Endothelial cell of umbilical vein (primary cell): ENCODE data around the gene MYO9A. TPM values are rescaled to one million over a fixed set of nuclear protein-coding genes. Genes with fewer than 3 reads are reported as not detected.

Source experiments
- BruUV-seq: library from RNA; stranded (reverse); fragments of 400-500 nt; replicated peaks from 2 replicates; lab custom pipeline; 2021; lab: Mats Ljungman, UMichigan
- CTCF ChIA-PET: fragments of 300-600, 350-600 bp; sonication (Branson Sonifier 250); formaldehyde crosslinking; loops from one replicate; lab custom pipeline; 2021; ENCODE audit warnings: antibody characterized with exemption, inconsistent platforms; lab: Charles Lee
- POLR2A ChIA-PET: fragments of 300-600, 350-600 bp; sonication (Branson Sonifier 250); formaldehyde crosslinking; loops from one replicate; lab custom pipeline; 2021; ENCODE audit warnings: antibody characterized with exemption, inconsistent platforms; lab: Charles Lee
- DNase-seq: peaks from one replicate; pipeline ENCODE4 v3.0.0-alpha.2; 2011; ENCODE audit warnings: low read depth, low spot score
- FAIRE-seq: peaks from 2 replicates; lab custom pipeline; 2011; peaks lifted over from hg19 to GRCh38; lab: Jason Lieb, UNC
- H2AFZ ChIP-seq: 2 replicates; pipeline ENCODE4 v1.6.0; 2012; ENCODE audit warnings: low read depth, low read length, control low read depth, inconsistent platforms
- H3K27ac ChIP-seq: 2 replicates; pipeline ENCODE4 v1.5.1; 2011; ENCODE audit warnings: low read depth, mild to moderate bottlenecking, control low read depth, low read length, moderate library complexity; ENCODE audit not compliant: insufficient read depth
- H3K27me3 ChIP-seq, 2 experiments: 2 replicates each; pipeline versions ENCODE4 v1.6.0 to v1.6.1; 2011; ENCODE audit warnings: low read length in 2 of 2, mixed read lengths in 1 of 2; ENCODE audit not compliant: control insufficient read depth in 2 of 2, insufficient read depth in 2 of 2
- H3K36me3 ChIP-seq, 2 experiments: 2 replicates in 1 of 2; 3 replicates in 1 of 2; pipeline ENCODE4 v1.5.1; 2011; ENCODE audit warnings: low read length in 2 of 2, mild to moderate bottlenecking in 1 of 2, moderate library complexity in 1 of 2; ENCODE audit not compliant: control insufficient read depth in 2 of 2, insufficient read depth in 2 of 2; ENCODE audit errors: extremely low read depth in 1 of 2
- H3K4me1 ChIP-seq: 3 replicates; pipeline ENCODE4 v1.5.1; 2011; ENCODE audit warnings: mild to moderate bottlenecking, low read length; ENCODE audit not compliant: control insufficient read depth, insufficient read depth; ENCODE audit errors: extremely low read depth
- H3K4me2 ChIP-seq: 2 replicates; pipeline ENCODE4 v1.6.1; 2011; ENCODE audit warnings: low read length, control low read depth, mixed read lengths; ENCODE audit not compliant: insufficient read depth
- H3K4me3 ChIP-seq, 3 experiments: fragments of 200-600 bp in 1 of 3; sonication (generic), shearing (Covaris generic) in 1 of 3; replicated peaks in 1 of 3; 2 replicates each; pipeline ENCODE4 v1.5.1; 2011 to 2016; ENCODE audit warnings: control low read depth in 3 of 3, low read length in 3 of 3, mild to moderate bottlenecking in 2 of 3, inconsistent platforms in 1 of 3, low read depth in 1 of 3, moderate library complexity in 1 of 3; ENCODE audit not compliant: insufficient read depth in 1 of 3
- H3K79me2 ChIP-seq: 2 replicates; pipeline ENCODE4 v1.6.0; 2012; ENCODE audit warnings: low read length, inconsistent platforms; ENCODE audit not compliant: control insufficient read depth, insufficient read depth
- H3K9ac ChIP-seq: replicated peaks from 2 replicates; pipeline ENCODE3; 2011; ENCODE audit warnings: low read length, control low read depth; ENCODE audit not compliant: insufficient read depth; ENCODE audit errors: extremely low read depth
- H3K9me1 ChIP-seq: replicated peaks from 3 replicates; pipeline ENCODE4 v1.6.0; 2011; ENCODE audit warnings: mild to moderate bottlenecking, low read length; ENCODE audit not compliant: control insufficient read depth, insufficient read depth; ENCODE audit errors: extremely low read depth
- H3K9me3 ChIP-seq: replicated peaks from 2 replicates; pipeline ENCODE4 v1.5.1; 2012; ENCODE audit warnings: low read length, inconsistent platforms; ENCODE audit not compliant: control insufficient read depth, insufficient read depth
- H4K20me1 ChIP-seq: replicated peaks from 2 replicates; pipeline ENCODE3; 2011; ENCODE audit warnings: mild to moderate bottlenecking, low read length; ENCODE audit not compliant: control insufficient read depth, insufficient read depth; ENCODE audit errors: extremely low read depth
- EZH2 ChIP-seq: IDR thresholded peaks from 2 replicates; pipeline ENCODE4 v1.6.1; 2012; ENCODE audit warnings: borderline replicate concordance, low read depth, mild to moderate bottlenecking, moderate library complexity, low read length, inconsistent platforms; ENCODE audit not compliant: severe bottlenecking
- FOS ChIP-seq: IDR thresholded peaks from 2 replicates; pipeline ENCODE4 v1.6.1; 2011; ENCODE audit warnings: mild to moderate bottlenecking, low read length, moderate library complexity, borderline replicate concordance; ENCODE audit not compliant: insufficient read depth
- GATA2 ChIP-seq: IDR thresholded peaks from 2 replicates; pipeline ENCODE4 v1.7.0; 2011; ENCODE audit warnings: low read depth, mild to moderate bottlenecking, moderate library complexity, mixed read lengths, low read length; ENCODE audit not compliant: insufficient read length, insufficient read depth
- JUN ChIP-seq: IDR thresholded peaks from 2 replicates; pipeline ENCODE4 v1.6.1; 2011; ENCODE audit warnings: borderline replicate concordance, low read depth; ENCODE audit not compliant: insufficient read length, insufficient read depth
- MYC ChIP-seq: IDR thresholded peaks from one replicate; pipeline ENCODE4 v1.6.1; 2011; ENCODE audit warnings: mild to moderate bottlenecking, low read depth, low read length
- POLR2A ChIP-seq: IDR thresholded peaks from 2 replicates; pipeline ENCODE4 v1.6.1; 2012; ENCODE audit warnings: low read depth, mild to moderate bottlenecking, control low read depth, low read length
- POLR2AphosphoS5 ChIP-seq: IDR thresholded peaks from 2 replicates; pipeline ENCODE4 v1.6.1; 2012; ENCODE audit warnings: low read depth, mild to moderate bottlenecking, control low read depth, low read length, moderate library complexity; ENCODE audit not compliant: insufficient read depth
- dilution Hi-C: fragments of 300-500 bp; cut with MboI; formaldehyde crosslinking; loops from one replicate; pipeline ENCODE4 v1.15.0; 2019; ENCODE audit warnings: low sequenced_read_pairs; ENCODE audit not compliant: extremely low pct_ligation_motif_present
- intact Hi-C: fragments of 100-400 bp; cut with micrococcal nuclease; formaldehyde crosslinking; loops from one replicate; pipeline ENCODE4 v1.10.0; 2022
- polyA plus RNA-seq, 4 experiments: library from polyadenylated mRNA; depleted of rRNA in 3 of 4; stranded (reverse) in 3 of 4; unstranded in 1 of 4; fragments of >200 nt; gene quantifications; 2 replicates each; pipeline versions ENCODE4 v1.2.1 to v1.2.3, GENCODE V29; 2011 to 2012; ENCODE audit warnings: missing spikeins in 1 of 4
- total RNA-seq: library from RNA; stranded (reverse); gene quantifications from 2 replicates; pipeline ENCODE4 v1.2.3, GENCODE V29; 2021
- TF ChIP-seq, protein P1 (sequence below): IDR thresholded peaks from 2 replicates; pipeline ENCODE4 v1.6.1; 2011; ENCODE audit not compliant: insufficient read depth, insufficient read length
- TF ChIP-seq, protein P2 (sequence below), 2 donors: IDR thresholded peaks; 1 replicate in 1 of 2; 2 replicates in 1 of 2; pipeline ENCODE4 v1.5.1; 2011; ENCODE audit warnings: low read length in 2 of 2, mild to moderate bottlenecking in 2 of 2, moderate library complexity in 2 of 2, control low read depth in 1 of 2, inconsistent platforms in 1 of 2, low read depth in 1 of 2; ENCODE audit not compliant: insufficient read depth in 1 of 2; ENCODE audit errors: extremely low read depth in 1 of 2

The MYO9A gene
- total and polyA plus RNA-seq, 2 donors (not counting 3 experiments of a cell fraction or from before 2014, with no cell fraction given) = 6.4 to 30.3 TPM

DNA sequence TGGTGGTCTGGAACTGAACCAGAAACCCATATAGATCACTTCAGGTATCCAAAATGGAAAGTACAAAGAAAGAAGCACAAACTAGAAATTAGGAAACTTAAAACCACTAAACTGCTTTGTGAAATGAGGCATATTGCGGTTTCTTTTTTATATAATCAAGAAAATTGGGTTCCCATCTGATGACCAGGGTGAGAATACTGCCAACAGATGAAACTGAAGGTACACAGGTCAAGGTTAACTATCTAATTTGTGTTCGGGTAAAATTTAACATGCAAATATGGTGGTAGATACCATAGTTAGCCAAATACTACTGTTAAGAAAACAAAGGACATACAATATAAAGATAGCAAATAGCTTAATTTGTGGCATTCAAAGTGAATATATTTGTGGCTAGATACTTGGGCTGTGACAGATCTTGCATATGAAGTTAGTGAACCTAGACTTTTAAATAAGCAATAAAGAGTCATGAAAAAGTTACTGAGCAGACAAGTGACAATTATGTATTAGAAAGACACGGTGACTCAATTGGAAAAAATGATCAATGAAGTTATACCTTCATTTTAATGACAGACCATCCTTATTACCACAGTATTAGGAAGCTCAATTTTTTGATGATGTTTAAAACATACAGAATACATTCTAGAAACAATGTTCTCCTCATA lies 180.2 kb downstream of the MYO9A start:
- FAIRE-seq (no peak), DNase-seq (no peak)
- no peak overlapping the region for H3K9ac ChIP-seq
- POLR2A ChIA-PET = no interaction called here
- peaks cover 0 to 2% of the 10 kb centered on the region in 2 experiments for H3K36me3 ChIP-seq
- intact Hi-C loops = no loop called here
- BruUV-seq = no TSS peak
- H3K4me2 ChIP-seq = no peak overlapping the region
- H3K4me3 ChIP-seq = no peak overlapping the region
- no peaks in the 10 kb centered on the region for H3K9me1 ChIP-seq
- TF ChIP-seq POLR2AphosphoS5 (no peak), GATA2 (no peak), JUN (no peak), FOS (no peak), MYC (no peak), EZH2 (no peak), POLR2A (no peak)
- TF ChIP-seq, protein P1, sequence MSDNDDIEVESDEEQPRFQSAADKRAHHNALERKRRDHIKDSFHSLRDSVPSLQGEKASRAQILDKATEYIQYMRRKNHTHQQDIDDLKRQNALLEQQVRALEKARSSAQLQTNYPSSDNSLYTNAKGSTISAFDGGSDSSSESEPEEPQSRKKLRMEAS = no peak
- TF ChIP-seq, protein P2, sequence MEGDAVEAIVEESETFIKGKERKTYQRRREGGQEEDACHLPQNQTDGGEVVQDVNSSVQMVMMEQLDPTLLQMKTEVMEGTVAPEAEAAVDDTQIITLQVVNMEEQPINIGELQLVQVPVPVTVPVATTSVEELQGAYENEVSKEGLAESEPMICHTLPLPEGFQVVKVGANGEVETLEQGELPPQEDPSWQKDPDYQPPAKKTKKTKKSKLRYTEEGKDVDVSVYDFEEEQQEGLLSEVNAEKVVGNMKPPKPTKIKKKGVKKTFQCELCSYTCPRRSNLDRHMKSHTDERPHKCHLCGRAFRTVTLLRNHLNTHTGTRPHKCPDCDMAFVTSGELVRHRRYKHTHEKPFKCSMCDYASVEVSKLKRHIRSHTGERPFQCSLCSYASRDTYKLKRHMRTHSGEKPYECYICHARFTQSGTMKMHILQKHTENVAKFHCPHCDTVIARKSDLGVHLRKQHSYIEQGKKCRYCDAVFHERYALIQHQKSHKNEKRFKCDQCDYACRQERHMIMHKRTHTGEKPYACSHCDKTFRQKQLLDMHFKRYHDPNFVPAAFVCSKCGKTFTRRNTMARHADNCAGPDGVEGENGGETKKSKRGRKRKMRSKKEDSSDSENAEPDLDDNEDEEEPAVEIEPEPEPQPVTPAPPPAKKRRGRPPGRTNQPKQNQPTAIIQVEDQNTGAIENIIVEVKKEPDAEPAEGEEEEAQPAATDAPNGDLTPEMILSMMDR (IDR thresholded peaks at IDR 0.05; ENCODE audit: extremely low read depth in 1 of 2, insufficient read depth in 1 of 2, low read depth in 1 of 2, low read length in 2 of 2) = no peak
- H4K20me1 ChIP-seq = no peaks in the 10 kb centered on the region
- H2AFZ ChIP-seq = no peak overlapping the region
- no peaks in the 10 kb centered on the region for H3K4me1 ChIP-seq
- H3K9me3 ChIP-seq = no peaks in the 10 kb centered on the region
- no peak overlapping the region for H3K27ac ChIP-seq
- CTCF ChIA-PET = no interaction called here
- H3K79me2 ChIP-seq = no peaks in the 10 kb centered on the region
- dilution Hi-C loops = no loop called here
- no peaks in the 10 kb centered on the region for H3K27me3 ChIP-seq
